Peyer's patch (tissue), 4 donors: ENCODE data around the gene PFN3.

Experiments
- POLR2A ChIP-seq, 2 donors: fragments of 450-650 bp; IDR thresholded peaks; one replicate each; pipeline ENCODE4 v1.5.1; 2017; ENCODE audit warnings: antibody characterized with exemption in 2 of 2, mild to moderate bottlenecking in 2 of 2, moderate library complexity in 2 of 2
- TF ChIP-seq, protein P1 (sequence below), 6 experiments: fragments of 450-650 bp in 4 of 6; fragments of 200-600 bp in 2 of 6; sonication (generic) in 1 of 6; IDR thresholded peaks; one replicate each; pipeline ENCODE4 v1.5.1; 2017 to 2019; ENCODE audit warnings: antibody characterized with exemption in 6 of 6, mild to moderate bottlenecking in 3 of 6, moderate library complexity in 1 of 6

- TF ChIP-seq, protein P1, sequence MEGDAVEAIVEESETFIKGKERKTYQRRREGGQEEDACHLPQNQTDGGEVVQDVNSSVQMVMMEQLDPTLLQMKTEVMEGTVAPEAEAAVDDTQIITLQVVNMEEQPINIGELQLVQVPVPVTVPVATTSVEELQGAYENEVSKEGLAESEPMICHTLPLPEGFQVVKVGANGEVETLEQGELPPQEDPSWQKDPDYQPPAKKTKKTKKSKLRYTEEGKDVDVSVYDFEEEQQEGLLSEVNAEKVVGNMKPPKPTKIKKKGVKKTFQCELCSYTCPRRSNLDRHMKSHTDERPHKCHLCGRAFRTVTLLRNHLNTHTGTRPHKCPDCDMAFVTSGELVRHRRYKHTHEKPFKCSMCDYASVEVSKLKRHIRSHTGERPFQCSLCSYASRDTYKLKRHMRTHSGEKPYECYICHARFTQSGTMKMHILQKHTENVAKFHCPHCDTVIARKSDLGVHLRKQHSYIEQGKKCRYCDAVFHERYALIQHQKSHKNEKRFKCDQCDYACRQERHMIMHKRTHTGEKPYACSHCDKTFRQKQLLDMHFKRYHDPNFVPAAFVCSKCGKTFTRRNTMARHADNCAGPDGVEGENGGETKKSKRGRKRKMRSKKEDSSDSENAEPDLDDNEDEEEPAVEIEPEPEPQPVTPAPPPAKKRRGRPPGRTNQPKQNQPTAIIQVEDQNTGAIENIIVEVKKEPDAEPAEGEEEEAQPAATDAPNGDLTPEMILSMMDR (IDR thresholded peaks at IDR 0.05) = no peak
- no peak for TF ChIP-seq POLR2A (IDR thresholded peaks at IDR 0.05)
These were observed 29.1 kb downstream of the PFN3 start for GRCh38 chr5:177371120-177372033.
